Thymus (tissue), 11 donors: ENCODE measurements around the gene GALNT7. TPM values are rescaled to one million over a fixed set of nuclear protein-coding genes. Genes with fewer than 3 reads are reported as not detected.

Source experiments
- DNase-seq, 9 donors: peaks; one replicate each; pipeline ENCODE4 v3.0.0-alpha.2; 2013; ENCODE audit warnings: low spot score in 9 of 9, low read depth in 6 of 9, missing footprints in 1 of 9
- H3K27ac ChIP-seq, 2 donors: one replicate each; pipeline ENCODE4 v1.5.1; 2013; ENCODE audit warnings: control low read depth in 1 of 2, low read depth in 1 of 2, low read length in 1 of 2, mild to moderate bottlenecking in 1 of 2, moderate library complexity in 1 of 2
- H3K27me3 ChIP-seq, 2 donors: one replicate each; pipeline ENCODE4 v1.5.1; 2013; ENCODE audit warnings: low read length in 1 of 2; ENCODE audit not compliant: control insufficient read depth in 2 of 2, insufficient read depth in 1 of 2
- H3K36me3 ChIP-seq, 2 donors: one replicate each; pipeline ENCODE4 v1.5.1; 2013; ENCODE audit warnings: low read length in 1 of 2, mild to moderate bottlenecking in 1 of 2, moderate library complexity in 1 of 2; ENCODE audit not compliant: control insufficient read depth in 2 of 2, insufficient read depth in 2 of 2
- H3K4me1 ChIP-seq, 2 donors: one replicate each; pipeline ENCODE4 v1.5.1; 2013; ENCODE audit warnings: low read length in 2 of 2; ENCODE audit not compliant: control insufficient read depth in 2 of 2, insufficient read depth in 2 of 2
- H3K4me3 ChIP-seq, 2 donors: one replicate each; pipeline ENCODE4 v1.5.1; 2013; ENCODE audit warnings: low read length in 2 of 2, control low read depth in 1 of 2, mild to moderate bottlenecking in 1 of 2
- H3K9me3 ChIP-seq, 2 donors: one replicate each; pipeline ENCODE4 v1.5.1; 2013; ENCODE audit warnings: low read length in 1 of 2, mild to moderate bottlenecking in 1 of 2; ENCODE audit not compliant: control insufficient read depth in 2 of 2, insufficient read depth in 1 of 2
- WGBS: extraction: QIAGEN DNeasy Blood & Tissue Kit; methylation state at CpG from one replicate; pipeline ENCODE4 v1.1.7; 2013; 5-methylcytosine and 5-hydroxymethylcytosine counted together
- polyA plus RNA-seq: library from polyadenylated mRNA; stranded (reverse); fragments of 200-250 nt; gene quantifications from one replicate; pipeline ENCODE4 v1.2.3, GENCODE V29; 2013
- total RNA-seq: library from RNA; stranded (reverse); fragments of 120-200 nt; gene quantifications from one replicate; pipeline ENCODE4 v1.2.4, GENCODE V29; 2013
- donor health status: healthy.

Gene GALNT7
- total and polyA plus RNA-seq, 2 donors: 40.5 to 81.1 TPM

- no peaks in the 10 kb centered on the region for H3K9me3 ChIP-seq
- no peak overlapping the region for H3K4me3 ChIP-seq
- H3K27me3 ChIP-seq: no peaks in the 10 kb centered on the region
- WGBS: 98% methylated on average over 4 of the region's 4 CpGs
- H3K27ac ChIP-seq: no peak overlapping the region
- H3K4me1 ChIP-seq: peaks cover 0 to 5% of the 10 kb centered on the region in 2 donors
- no peak for DNase-seq
- H3K36me3 ChIP-seq: peaks cover 0 to 22% of the 10 kb centered on the region in 2 donors
Measured at GRCh38 chr4:173226401-173226888, 57.8 kb downstream of the GALNT7 start.

- 61% methylated on average over 2 of the region's 2 CpGs for WGBS
- no peak overlapping the region for H3K4me3 ChIP-seq
- H3K4me1 ChIP-seq: peaks cover 4 to 5% of the 10 kb centered on the region in 2 donors
- H3K27ac ChIP-seq: no peak overlapping the region
- no peaks in the 10 kb centered on the region for H3K27me3 ChIP-seq
- no peak for DNase-seq
- no peaks in the 10 kb centered on the region for H3K9me3 ChIP-seq
- peaks cover 4 to 27% of the 10 kb centered on the region in 2 donors for H3K36me3 ChIP-seq
Measured at GRCh38 chr4:173227756-173228155, 59.1 kb downstream of the GALNT7 start.

- Histone ChIP-seq H3K36me3 (peaks cover 7 to 41% of the 10 kb centered on the region in 2 donors), H3K27me3 (no peaks in the 10 kb centered on the region), H3K4me1 (peaks cover 5 to 7% of the 10 kb centered on the region in 2 donors), H3K4me3 (no peak overlapping the region), H3K27ac (no peak overlapping the region), H3K9me3 (no peaks in the 10 kb centered on the region)
- no peak for DNase-seq
Measured at GRCh38 chr4:173230062-173230461, 61.5 kb downstream of the GALNT7 start.

GRCh38 chr4:173231916-173232315 lies 63.3 kb downstream of the GALNT7 start:
- WGBS: 59% methylated on average over 1 of the region's 1 CpG
- no peaks in the 10 kb centered on the region for H3K27me3 ChIP-seq
- no peak overlapping the region for H3K4me3 ChIP-seq
- no peaks in the 10 kb centered on the region for H3K9me3 ChIP-seq
- H3K27ac ChIP-seq: peak overlapping the region in 1 of 2 donors; percentile 42
- peaks cover 13 to 15% of the 10 kb centered on the region in 2 donors for H3K4me1 ChIP-seq
- DNase-seq: no peak
- peaks cover 7 to 35% of the 10 kb centered on the region in 2 donors for H3K36me3 ChIP-seq

- Histone ChIP-seq H3K9me3 (no peaks in the 10 kb centered on the region), H3K4me1 (peaks cover 13 to 20% of the 10 kb centered on the region in 2 donors), H3K4me3 (no peak overlapping the region), H3K36me3 (peaks cover 7 to 35% of the 10 kb centered on the region in 2 donors), H3K27ac (no peak overlapping the region), H3K27me3 (no peaks in the 10 kb centered on the region)
- WGBS: 97% methylated on average over 5 of the region's 5 CpGs
- no peak for DNase-seq
Measured at GRCh38 chr4:173233857-173234256, 65.2 kb downstream of the GALNT7 start.

- Histone ChIP-seq H3K27ac (no peak overlapping the region), H3K4me3 (no peak overlapping the region), H3K36me3 (peaks cover 7 to 32% of the 10 kb centered on the region in 2 donors), H3K9me3 (no peaks in the 10 kb centered on the region), H3K4me1 (peaks cover 15 to 20% of the 10 kb centered on the region in 2 donors), H3K27me3 (no peaks in the 10 kb centered on the region)
- DNase-seq: no peak
- WGBS: over 99% methylated on average over 3 of the region's 3 CpGs
Measured at GRCh38 chr4:173235050-173235449, 66.4 kb downstream of the GALNT7 start.

GRCh38 chr4:173236301-173236700 lies 67.7 kb downstream of the GALNT7 start:
- DNase-seq: no peak
- 91% methylated on average over 3 of the region's 3 CpGs for WGBS

GRCh38 chr4:173237152-173237551 lies 68.5 kb downstream of the GALNT7 start:
- Histone ChIP-seq H3K27ac (peak overlapping the region; percentile 66 to 76), H3K36me3 (peaks cover 7 to 32% of the 10 kb centered on the region in 2 donors), H3K27me3 (no peaks in the 10 kb centered on the region), H3K9me3 (no peaks in the 10 kb centered on the region), H3K4me3 (no peak overlapping the region), H3K4me1 (peaks cover 15 to 22% of the 10 kb centered on the region in 2 donors)
- WGBS: 30% methylated on average over 2 of the region's 2 CpGs
- DNase-seq: peak in 1 of 9 donors; percentile 50

More at GRCh38 chr4:173236301-173236700, 67.7 kb downstream of the GALNT7 start:
- peaks cover 14 to 20% of the 10 kb centered on the region in 2 donors for H3K4me1 ChIP-seq
- H3K36me3 ChIP-seq: peaks cover 7 to 32% of the 10 kb centered on the region in 2 donors
- no peaks in the 10 kb centered on the region for H3K9me3 ChIP-seq
- no peaks in the 10 kb centered on the region for H3K27me3 ChIP-seq
- no peak overlapping the region for H3K4me3 ChIP-seq
- H3K27ac ChIP-seq: peak overlapping the region; percentile 71 to 76

GRCh38 chr4:173237762-173238161 lies 69.2 kb downstream of the GALNT7 start:
- Histone ChIP-seq H3K27me3 (no peaks in the 10 kb centered on the region), H3K9me3 (no peaks in the 10 kb centered on the region), H3K27ac (peak overlapping the region in 1 of 2 donors; percentile 76), H3K4me1 (peaks cover 21 to 28% of the 10 kb centered on the region in 2 donors), H3K36me3 (peaks cover 3 to 27% of the 10 kb centered on the region in 2 donors), H3K4me3 (no peak overlapping the region)
- peak in 2 of 9 donors; percentile 29 to 61 for DNase-seq
- WGBS: 94% methylated on average over 2 of the region's 2 CpGs
